H1 (cell line): ENCODE data around the gene NRXN3. TPM values are rescaled to one million over a fixed set of nuclear protein-coding genes. Genes with fewer than 3 reads are reported as not detected.

ENCODE experiments used
- CTCF ChIA-PET: fragments of 300-600 bp; sonication (Branson Sonifier 250); formaldehyde crosslinking; loops from one replicate; lab custom pipeline; 2021; ENCODE audit not compliant: partially characterized antibody; lab: Charles Lee
- POLR2A ChIA-PET: fragments of 300-600 bp; sonication (Branson Sonifier 250); formaldehyde crosslinking; loops from one replicate; lab custom pipeline; 2021; ENCODE audit warnings: inconsistent platforms; ENCODE audit not compliant: partially characterized antibody; lab: Charles Lee
- DNase-seq, 2 experiments: peaks; one replicate each; pipeline versions ENCODE4 v3.0.0 to v3.0.0-alpha.2; 2010 to 2022; ENCODE audit warnings: low spot score in 2 of 2, low read depth in 1 of 2, mixed read lengths in 1 of 2
- FAIRE-seq: peaks from 2 replicates; lab custom pipeline; 2011; peaks lifted over from hg19 to GRCh38; lab: Jason Lieb, UNC
- H2AFZ ChIP-seq: 2 replicates; pipeline ENCODE4 v1.8.1; 2012; ENCODE audit warnings: low read length, inconsistent platforms
- H2AK5ac ChIP-seq: 2 replicates; pipeline ENCODE4 v1.6.1; 2013; ENCODE audit warnings: low read depth, low read length
- H2BK120ac ChIP-seq: replicated peaks from 2 replicates; pipeline ENCODE3; 2013; ENCODE audit warnings: low read depth, low read length, inconsistent platforms
- H2BK12ac ChIP-seq: 2 replicates; pipeline ENCODE4 v1.6.1; 2013; ENCODE audit warnings: low read depth, low read length
- H2BK15ac ChIP-seq: 2 replicates; pipeline ENCODE4 v1.6.1; 2013; ENCODE audit warnings: low read length
- H2BK20ac ChIP-seq: 2 replicates; pipeline ENCODE4 v1.6.1; 2013; ENCODE audit warnings: low read length
- H2BK5ac ChIP-seq: 2 replicates; pipeline ENCODE4 v1.6.1; 2013; ENCODE audit warnings: low read depth, low read length
- H3K14ac ChIP-seq: 2 replicates; pipeline ENCODE4 v1.6.1; 2013; ENCODE audit warnings: inconsistent platforms; ENCODE audit not compliant: insufficient read length
- H3K18ac ChIP-seq: 2 replicates; pipeline ENCODE4 v1.6.1; 2013; ENCODE audit warnings: low read length; ENCODE audit errors: extremely low read depth
- H3K23ac ChIP-seq: 2 replicates; pipeline ENCODE4 v1.6.1; 2013; ENCODE audit warnings: inconsistent platforms; ENCODE audit not compliant: insufficient read length
- H3K23me2 ChIP-seq: 2 replicates; pipeline ENCODE4 v1.6.1; 2013; ENCODE audit warnings: low read depth, low read length
- H3K27ac ChIP-seq: 2 replicates; pipeline ENCODE4 v1.6.1; 2011; ENCODE audit warnings: low read depth, low read length, inconsistent platforms
- H3K27me3 ChIP-seq, 4 experiments: replicated peaks in 1 of 4; 1 replicate in 1 of 4; 2 replicates in 3 of 4; pipeline versions ENCODE4 v1.6.1 to v1.8.1; 2011 to 2013; ENCODE audit warnings: low read length in 3 of 4, mild to moderate bottlenecking in 3 of 4, inconsistent platforms in 2 of 4, mixed read lengths in 2 of 4, moderate library complexity in 1 of 4; ENCODE audit not compliant: control insufficient read depth in 3 of 4, insufficient read depth in 3 of 4; ENCODE audit errors: extremely low read depth in 1 of 4
- H3K36me3 ChIP-seq, 4 experiments: 2 replicates each; pipeline versions ENCODE4 v1.6.1 to v1.8.1; 2011 to 2013; ENCODE audit warnings: mild to moderate bottlenecking in 4 of 4, low read length in 3 of 4, moderate library complexity in 2 of 4, control low read depth in 1 of 4, inconsistent platforms in 1 of 4; ENCODE audit not compliant: insufficient read depth in 4 of 4, control insufficient read depth in 2 of 4
- H3K4ac ChIP-seq: replicated peaks from 2 replicates; pipeline ENCODE3; 2013; ENCODE audit warnings: low read length, low read depth, mixed read lengths, inconsistent platforms; ENCODE audit not compliant: insufficient read length
- H3K4me1 ChIP-seq, 4 experiments: replicated peaks in 1 of 4; 1 replicate in 1 of 4; 2 replicates in 3 of 4; pipeline versions ENCODE4 v1.6.1 to v1.8.1; 2011 to 2013; ENCODE audit warnings: low read length in 3 of 4, inconsistent platforms in 2 of 4, mixed read lengths in 1 of 4; ENCODE audit not compliant: insufficient read depth in 4 of 4, control insufficient read depth in 3 of 4
- H3K4me2 ChIP-seq, 2 experiments: 2 replicates each; pipeline versions ENCODE4 v1.6.1 to v1.8.1; 2011 to 2013; ENCODE audit warnings: low read depth in 2 of 2, low read length in 2 of 2, control low read depth in 1 of 2, inconsistent platforms in 1 of 2, mild to moderate bottlenecking in 1 of 2; ENCODE audit not compliant: insufficient read depth in 1 of 2
- H3K4me3 ChIP-seq, 4 experiments: fragments of 200-600, 300-600 bp in 1 of 4; sonication (generic), shearing (Covaris generic), sonication (Bioruptor Twin) in 1 of 4; 2 replicates each; pipeline versions ENCODE4 v1.5.1 to v1.8.1; 2011 to 2016; ENCODE audit warnings: low read length in 4 of 4, low read depth in 3 of 4, control low read depth in 2 of 4, inconsistent platforms in 2 of 4, mild to moderate bottlenecking in 2 of 4, mixed read lengths in 1 of 4, moderate library complexity in 1 of 4; ENCODE audit not compliant: insufficient read depth in 2 of 4; ENCODE audit errors: extremely low read depth in 1 of 4
- H3K56ac ChIP-seq: replicated peaks from 2 replicates; pipeline ENCODE3; 2013; ENCODE audit warnings: low read depth, mild to moderate bottlenecking, mixed read lengths, low read length, inconsistent platforms; ENCODE audit not compliant: insufficient read length
- H3K79me1 ChIP-seq: 2 replicates; pipeline ENCODE4 v1.6.1; 2013; ENCODE audit warnings: low read depth, low read length, control low read depth
- H3K79me2 ChIP-seq, 2 experiments: 2 replicates each; pipeline versions ENCODE4 v1.6.1 to v1.8.1; 2012 to 2013; ENCODE audit warnings: low read length in 2 of 2, mild to moderate bottlenecking in 2 of 2, inconsistent platforms in 1 of 2; ENCODE audit not compliant: insufficient read depth in 2 of 2, control insufficient read depth in 1 of 2
- H3K9ac ChIP-seq, 4 experiments: replicated peaks in 1 of 4; 1 replicate in 1 of 4; 2 replicates in 3 of 4; pipeline versions ENCODE4 v1.6.1 to v1.8.1; 2011 to 2013; ENCODE audit warnings: low read depth in 3 of 4, low read length in 3 of 4, control low read depth in 2 of 4, mild to moderate bottlenecking in 2 of 4, moderate library complexity in 2 of 4, inconsistent platforms in 1 of 4; ENCODE audit errors: extremely low read depth in 1 of 4
- H3K9me3 ChIP-seq, 2 experiments: 2 replicates each; pipeline versions ENCODE4 v1.6.1 to v1.8.1; 2012 to 2013; ENCODE audit warnings: mild to moderate bottlenecking in 2 of 2, moderate library complexity in 2 of 2, control low read depth in 1 of 2, inconsistent platforms in 1 of 2, low read depth in 1 of 2, low read length in 1 of 2, mixed read lengths in 1 of 2; ENCODE audit not compliant: insufficient read depth in 2 of 2
- H4K20me1 ChIP-seq, 2 experiments: replicated peaks in 1 of 2; 2 replicates each; pipeline versions ENCODE3 to v1.8.1; 2011 to 2013; ENCODE audit warnings: inconsistent platforms in 2 of 2, low read length in 2 of 2, mild to moderate bottlenecking in 1 of 2; ENCODE audit not compliant: insufficient read depth in 2 of 2, control insufficient read depth in 1 of 2
- H4K5ac ChIP-seq: 2 replicates; pipeline ENCODE4 v1.6.1; 2013; ENCODE audit warnings: low read length, low read depth, mixed read lengths, inconsistent platforms; ENCODE audit not compliant: insufficient read length
- H4K8ac ChIP-seq: 2 replicates; pipeline ENCODE4 v1.8.0; 2013; ENCODE audit warnings: mild to moderate bottlenecking, moderate library complexity, low read length, inconsistent platforms; ENCODE audit not compliant: insufficient read depth; ENCODE audit errors: extremely low read depth
- H4K91ac ChIP-seq: replicated peaks from 2 replicates; pipeline ENCODE3; 2013; ENCODE audit warnings: low read length, mixed read lengths, inconsistent platforms; ENCODE audit not compliant: insufficient read length
- ASH2L ChIP-seq: fragments of 200-600, 300-600 bp; sonication (generic); IDR thresholded peaks from one replicate; pipeline ENCODE4 v1.7.1; 2017; ENCODE audit warnings: low read length
- CBX8 ChIP-seq: fragments of 300-800, 300-1000 bp; sonication (generic); IDR thresholded peaks from 2 replicates; pipeline ENCODE4 v1.7.1; 2016; ENCODE audit warnings: low read depth, low read length, borderline replicate concordance
- KDM1A ChIP-seq: fragments of 200-600, 300-600 bp; sonication (generic); IDR thresholded peaks from 2 replicates; pipeline ENCODE4 v1.7.1; 2016; ENCODE audit warnings: mild to moderate bottlenecking, low read length, borderline replicate concordance
- KDM5A ChIP-seq: fragments of 200-600 bp; IDR thresholded peaks from 2 replicates; pipeline ENCODE4 v1.7.1; 2012; ENCODE audit warnings: mild to moderate bottlenecking, low read length, inconsistent platforms, mixed read lengths
- RBBP5 ChIP-seq: IDR thresholded peaks from 2 replicates; pipeline ENCODE4 v1.7.1; 2012; ENCODE audit warnings: low read depth, mild to moderate bottlenecking, inconsistent platforms, low read length, moderate library complexity, borderline replicate concordance
- SP1 ChIP-seq: IDR thresholded peaks from 2 replicates; pipeline ENCODE4 v1.6.1; 2011; ENCODE audit warnings: low read depth, low read length
- SP4 ChIP-seq: IDR thresholded peaks from 2 replicates; pipeline ENCODE4 v1.6.1; 2012; ENCODE audit warnings: low read length, inconsistent platforms
- TAF1 ChIP-seq: IDR thresholded peaks from 2 replicates; pipeline ENCODE4 v1.6.1; 2011; ENCODE audit warnings: mild to moderate bottlenecking, low read depth, low read length
- WGBS, 2 experiments: shearing (Covaris generic) in 1 of 2; methylation state at CpG; one replicate each; pipeline versions ENCODE4 v1.1.6 to v1.1.7; 2013 to 2015; ENCODE audit warnings: low lambda C conversion rate in 2 of 2, mixed read lengths in 2 of 2, inconsistent platforms in 1 of 2, low coverage in 1 of 2, missing lambda C conversion rate in 1 of 2; ENCODE audit not compliant: insufficient replicate concordance in 2 of 2, insufficient coverage in 1 of 2, insufficient read length in 1 of 2; ENCODE audit errors: extremely low coverage in 1 of 2, missing lambda C conversion rate in 1 of 2; 5-methylcytosine and 5-hydroxymethylcytosine counted together
- polyA plus RNA-seq, 7 experiments: library from polyadenylated mRNA; depleted of rRNA in 3 of 7; stranded (reverse) in 5 of 7; unstranded in 2 of 7; fragments of >200 nt in 5 of 7; fragments of 200-250 nt in 2 of 7; gene quantifications; 1 replicate in 5 of 7; 2 replicates in 1 of 7; 4 replicates in 1 of 7; pipeline versions ENCODE4 v1.2.1 to v1.2.3, GENCODE V29; 2011 to 2013; ENCODE audit warnings: missing spikeins in 2 of 7, mixed read lengths in 2 of 7
- total RNA-seq: library from RNA; stranded (reverse); fragmentation: NEBNext Ultra II Directional; extraction: Animal tissue kit (Norgen Biotek cat#: 25700); gene quantifications from 2 replicates; pipeline ENCODE4 v1.2.1, GENCODE V29; 2021

NRXN3 gene
- total and polyA plus RNA-seq, 2 of the 8 experiments (the other 6 are each of a cell fraction or from before 2014, with no cell fraction given) = 2.6 to 4.1 TPM

- H3K79me1 ChIP-seq = no peaks in the 10 kb centered on the region
These were observed 1200.8 kb downstream of the NRXN3 start for GRCh38 chr14:79370969-79371368.

More at GRCh38 chr14:79370969-79371368, 1200.8 kb downstream of the NRXN3 start:
- no peak overlapping the region for H2BK12ac ChIP-seq
- ChIA-PET CTCF (interaction anchor here (0.5 to 0.8 kb wide), 2 partner anchors 121 to 274 kb away, joined by 3 read pairs; no protein-coding TSS in a partner anchor), POLR2A (no interaction called here)
- DNase-seq (no peak), FAIRE-seq (no peak)
- no peak overlapping the region for H2BK20ac ChIP-seq
- H3K9ac ChIP-seq = no peak overlapping the region
- no peaks in the 10 kb centered on the region for H3K9me3 ChIP-seq
- TF ChIP-seq CBX8 = no peak
- TF ChIP-seq KDM5A = no peak
- TF ChIP-seq SP4 = no peak
- TF ChIP-seq SP1 = no peak
- TF ChIP-seq ASH2L = no peak
- no peak for TF ChIP-seq RBBP5
- TF ChIP-seq KDM1A = no peak
- TF ChIP-seq TAF1 = no peak
- H2BK5ac ChIP-seq = no peak overlapping the region
- H3K4me1 ChIP-seq = peaks cover 0 to 17% (median 6%) of the 10 kb centered on the region in 4 experiments; a peak in 3 of 7 replicates
- no peak overlapping the region for H4K5ac ChIP-seq
- no peak overlapping the region for H3K27ac ChIP-seq
- H3K56ac ChIP-seq = no peak overlapping the region
- no peak overlapping the region for H4K8ac ChIP-seq
- H3K23ac ChIP-seq = no peak overlapping the region
- no peak overlapping the region for H2BK120ac ChIP-seq
- no peaks in the 10 kb centered on the region for H3K79me2 ChIP-seq
- H2AFZ ChIP-seq = no peak overlapping the region
- H3K4me2 ChIP-seq = no peak overlapping the region
- WGBS, 2 experiments = 100% methylated on average over 1 of the region's 1 CpG; no CpG with 5 or more reads in 1 of the 2 experiments
- H3K14ac ChIP-seq = no peak overlapping the region
- no peaks in the 10 kb centered on the region for H4K20me1 ChIP-seq
- H3K36me3 ChIP-seq = no peaks in the 10 kb centered on the region
- H3K4ac ChIP-seq = no peak overlapping the region
- H3K18ac ChIP-seq = no peak overlapping the region
- no peak overlapping the region for H3K4me3 ChIP-seq
- H2AK5ac ChIP-seq = no peak overlapping the region
- no peak overlapping the region for H2BK15ac ChIP-seq
- H4K91ac ChIP-seq = no peak overlapping the region
- no peaks in the 10 kb centered on the region for H3K23me2 ChIP-seq
- H3K27me3 ChIP-seq = no peaks in the 10 kb centered on the region
